H1 (cell line): ENCODE measurements around the gene CYTL1. TPM values are rescaled to one million over a fixed set of nuclear protein-coding genes. Genes with fewer than 3 reads are reported as not detected.

ENCODE experiments used
- CTCF ChIA-PET: fragments of 300-600 bp; sonication (Branson Sonifier 250); formaldehyde crosslinking; loops from one replicate; lab custom pipeline; 2021; ENCODE audit not compliant: partially characterized antibody; lab: Charles Lee
- POLR2A ChIA-PET: fragments of 300-600 bp; sonication (Branson Sonifier 250); formaldehyde crosslinking; loops from one replicate; lab custom pipeline; 2021; ENCODE audit warnings: inconsistent platforms; ENCODE audit not compliant: partially characterized antibody; lab: Charles Lee
- DNase-seq, 2 experiments: peaks; one replicate each; pipeline versions ENCODE4 v3.0.0 to v3.0.0-alpha.2; 2010 to 2022; ENCODE audit warnings: low spot score in 2 of 2, low read depth in 1 of 2, mixed read lengths in 1 of 2
- FAIRE-seq: peaks from 2 replicates; lab custom pipeline; 2011; peaks lifted over from hg19 to GRCh38; lab: Jason Lieb, UNC
- H2AFZ ChIP-seq: 2 replicates; pipeline ENCODE4 v1.8.1; 2012; ENCODE audit warnings: low read length, inconsistent platforms
- H2AK5ac ChIP-seq: 2 replicates; pipeline ENCODE4 v1.6.1; 2013; ENCODE audit warnings: low read depth, low read length
- H2BK120ac ChIP-seq: replicated peaks from 2 replicates; pipeline ENCODE3; 2013; ENCODE audit warnings: low read depth, low read length, inconsistent platforms
- H2BK12ac ChIP-seq: 2 replicates; pipeline ENCODE4 v1.6.1; 2013; ENCODE audit warnings: low read depth, low read length
- H2BK15ac ChIP-seq: 2 replicates; pipeline ENCODE4 v1.6.1; 2013; ENCODE audit warnings: low read length
- H2BK20ac ChIP-seq: 2 replicates; pipeline ENCODE4 v1.6.1; 2013; ENCODE audit warnings: low read length
- H2BK5ac ChIP-seq: 2 replicates; pipeline ENCODE4 v1.6.1; 2013; ENCODE audit warnings: low read depth, low read length
- H3K14ac ChIP-seq: 2 replicates; pipeline ENCODE4 v1.6.1; 2013; ENCODE audit warnings: inconsistent platforms; ENCODE audit not compliant: insufficient read length
- H3K18ac ChIP-seq: 2 replicates; pipeline ENCODE4 v1.6.1; 2013; ENCODE audit warnings: low read length; ENCODE audit errors: extremely low read depth
- H3K23ac ChIP-seq: 2 replicates; pipeline ENCODE4 v1.6.1; 2013; ENCODE audit warnings: inconsistent platforms; ENCODE audit not compliant: insufficient read length
- H3K23me2 ChIP-seq: 2 replicates; pipeline ENCODE4 v1.6.1; 2013; ENCODE audit warnings: low read depth, low read length
- H3K27ac ChIP-seq: 2 replicates; pipeline ENCODE4 v1.6.1; 2011; ENCODE audit warnings: low read depth, low read length, inconsistent platforms
- H3K27me3 ChIP-seq, 4 experiments: replicated peaks in 1 of 4; 1 replicate in 1 of 4; 2 replicates in 3 of 4; pipeline versions ENCODE4 v1.6.1 to v1.8.1; 2011 to 2013; ENCODE audit warnings: low read length in 3 of 4, mild to moderate bottlenecking in 3 of 4, inconsistent platforms in 2 of 4, mixed read lengths in 2 of 4, moderate library complexity in 1 of 4; ENCODE audit not compliant: control insufficient read depth in 3 of 4, insufficient read depth in 3 of 4; ENCODE audit errors: extremely low read depth in 1 of 4
- H3K36me3 ChIP-seq, 4 experiments: 2 replicates each; pipeline versions ENCODE4 v1.6.1 to v1.8.1; 2011 to 2013; ENCODE audit warnings: mild to moderate bottlenecking in 4 of 4, low read length in 3 of 4, moderate library complexity in 2 of 4, control low read depth in 1 of 4, inconsistent platforms in 1 of 4; ENCODE audit not compliant: insufficient read depth in 4 of 4, control insufficient read depth in 2 of 4
- H3K4ac ChIP-seq: replicated peaks from 2 replicates; pipeline ENCODE3; 2013; ENCODE audit warnings: low read length, low read depth, mixed read lengths, inconsistent platforms; ENCODE audit not compliant: insufficient read length
- H3K4me1 ChIP-seq, 4 experiments: replicated peaks in 1 of 4; 1 replicate in 1 of 4; 2 replicates in 3 of 4; pipeline versions ENCODE4 v1.6.1 to v1.8.1; 2011 to 2013; ENCODE audit warnings: low read length in 3 of 4, inconsistent platforms in 2 of 4, mixed read lengths in 1 of 4; ENCODE audit not compliant: insufficient read depth in 4 of 4, control insufficient read depth in 3 of 4
- H3K4me2 ChIP-seq, 2 experiments: 2 replicates each; pipeline versions ENCODE4 v1.6.1 to v1.8.1; 2011 to 2013; ENCODE audit warnings: low read depth in 2 of 2, low read length in 2 of 2, control low read depth in 1 of 2, inconsistent platforms in 1 of 2, mild to moderate bottlenecking in 1 of 2; ENCODE audit not compliant: insufficient read depth in 1 of 2
- H3K4me3 ChIP-seq, 4 experiments: fragments of 200-600, 300-600 bp in 1 of 4; sonication (generic), shearing (Covaris generic), sonication (Bioruptor Twin) in 1 of 4; 2 replicates each; pipeline versions ENCODE4 v1.5.1 to v1.8.1; 2011 to 2016; ENCODE audit warnings: low read length in 4 of 4, low read depth in 3 of 4, control low read depth in 2 of 4, inconsistent platforms in 2 of 4, mild to moderate bottlenecking in 2 of 4, mixed read lengths in 1 of 4, moderate library complexity in 1 of 4; ENCODE audit not compliant: insufficient read depth in 2 of 4; ENCODE audit errors: extremely low read depth in 1 of 4
- H3K56ac ChIP-seq: replicated peaks from 2 replicates; pipeline ENCODE3; 2013; ENCODE audit warnings: low read depth, mild to moderate bottlenecking, mixed read lengths, low read length, inconsistent platforms; ENCODE audit not compliant: insufficient read length
- H3K79me1 ChIP-seq: 2 replicates; pipeline ENCODE4 v1.6.1; 2013; ENCODE audit warnings: low read depth, low read length, control low read depth
- H3K79me2 ChIP-seq, 2 experiments: 2 replicates each; pipeline versions ENCODE4 v1.6.1 to v1.8.1; 2012 to 2013; ENCODE audit warnings: low read length in 2 of 2, mild to moderate bottlenecking in 2 of 2, inconsistent platforms in 1 of 2; ENCODE audit not compliant: insufficient read depth in 2 of 2, control insufficient read depth in 1 of 2
- H3K9ac ChIP-seq, 4 experiments: replicated peaks in 1 of 4; 1 replicate in 1 of 4; 2 replicates in 3 of 4; pipeline versions ENCODE4 v1.6.1 to v1.8.1; 2011 to 2013; ENCODE audit warnings: low read depth in 3 of 4, low read length in 3 of 4, control low read depth in 2 of 4, mild to moderate bottlenecking in 2 of 4, moderate library complexity in 2 of 4, inconsistent platforms in 1 of 4; ENCODE audit errors: extremely low read depth in 1 of 4
- H3K9me3 ChIP-seq, 2 experiments: 2 replicates each; pipeline versions ENCODE4 v1.6.1 to v1.8.1; 2012 to 2013; ENCODE audit warnings: mild to moderate bottlenecking in 2 of 2, moderate library complexity in 2 of 2, control low read depth in 1 of 2, inconsistent platforms in 1 of 2, low read depth in 1 of 2, low read length in 1 of 2, mixed read lengths in 1 of 2; ENCODE audit not compliant: insufficient read depth in 2 of 2
- H4K20me1 ChIP-seq, 2 experiments: replicated peaks in 1 of 2; 2 replicates each; pipeline versions ENCODE3 to v1.8.1; 2011 to 2013; ENCODE audit warnings: inconsistent platforms in 2 of 2, low read length in 2 of 2, mild to moderate bottlenecking in 1 of 2; ENCODE audit not compliant: insufficient read depth in 2 of 2, control insufficient read depth in 1 of 2
- H4K5ac ChIP-seq: 2 replicates; pipeline ENCODE4 v1.6.1; 2013; ENCODE audit warnings: low read length, low read depth, mixed read lengths, inconsistent platforms; ENCODE audit not compliant: insufficient read length
- H4K8ac ChIP-seq: 2 replicates; pipeline ENCODE4 v1.8.0; 2013; ENCODE audit warnings: mild to moderate bottlenecking, moderate library complexity, low read length, inconsistent platforms; ENCODE audit not compliant: insufficient read depth; ENCODE audit errors: extremely low read depth
- H4K91ac ChIP-seq: replicated peaks from 2 replicates; pipeline ENCODE3; 2013; ENCODE audit warnings: low read length, mixed read lengths, inconsistent platforms; ENCODE audit not compliant: insufficient read length
- SIN3A ChIP-seq, 2 experiments: IDR thresholded peaks in 1 of 2; conservative IDR thresholded peaks in 1 of 2; 2 replicates each; pipeline ENCODE4 v1.6.1; 2011 to 2012; ENCODE audit warnings: low read length in 2 of 2, improper control_type of control experiment in 1 of 2, low read depth in 1 of 2, mild to moderate bottlenecking in 1 of 2
- WGBS, 2 experiments: shearing (Covaris generic) in 1 of 2; methylation state at CpG; one replicate each; pipeline versions ENCODE4 v1.1.6 to v1.1.7; 2013 to 2015; ENCODE audit warnings: low lambda C conversion rate in 2 of 2, mixed read lengths in 2 of 2, inconsistent platforms in 1 of 2, low coverage in 1 of 2, missing lambda C conversion rate in 1 of 2; ENCODE audit not compliant: insufficient replicate concordance in 2 of 2, insufficient coverage in 1 of 2, insufficient read length in 1 of 2; ENCODE audit errors: extremely low coverage in 1 of 2, missing lambda C conversion rate in 1 of 2; 5-methylcytosine and 5-hydroxymethylcytosine counted together
- polyA plus RNA-seq, 7 experiments: library from polyadenylated mRNA; depleted of rRNA in 3 of 7; stranded (reverse) in 5 of 7; unstranded in 2 of 7; fragments of >200 nt in 5 of 7; fragments of 200-250 nt in 2 of 7; gene quantifications; 1 replicate in 5 of 7; 2 replicates in 1 of 7; 4 replicates in 1 of 7; pipeline versions ENCODE4 v1.2.1 to v1.2.3, GENCODE V29; 2011 to 2013; ENCODE audit warnings: missing spikeins in 2 of 7, mixed read lengths in 2 of 7
- total RNA-seq: library from RNA; stranded (reverse); fragmentation: NEBNext Ultra II Directional; extraction: Animal tissue kit (Norgen Biotek cat#: 25700); gene quantifications from 2 replicates; pipeline ENCODE4 v1.2.1, GENCODE V29; 2021

Gene CYTL1
- total and polyA plus RNA-seq, 2 of the 8 experiments (the other 6 are each of a cell fraction or from before 2014, with no cell fraction given) = 8.6 to 9.8 TPM

DNA sequence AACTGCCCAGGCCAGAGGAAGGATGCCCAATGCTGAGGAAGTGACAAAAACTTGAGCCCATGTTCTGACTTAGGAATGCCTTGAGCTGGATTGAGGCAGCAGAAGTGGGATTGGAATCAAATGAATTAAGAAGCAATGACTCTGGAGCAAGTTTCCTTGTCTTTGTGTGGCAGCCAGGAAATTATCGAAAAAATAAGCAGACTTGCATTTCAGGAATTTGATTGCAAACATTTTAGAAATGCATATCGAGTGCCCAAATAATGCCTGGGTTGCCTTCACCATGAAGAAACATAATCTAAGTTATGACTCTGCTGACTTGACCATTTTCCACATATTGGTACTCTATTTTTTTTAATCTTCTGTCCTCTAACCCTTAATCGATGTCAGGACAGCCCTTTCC is 9.5 kb downstream of the CYTL1 start:
- Histone ChIP-seq H2BK15ac (no peak overlapping the region), H3K4me2 (no peak overlapping the region), H3K4me3 (no peak overlapping the region), H3K9me3 (no peaks in the 10 kb centered on the region), H2BK5ac (no peak overlapping the region), H4K8ac (no peak overlapping the region), H2BK12ac (no peak overlapping the region), H2BK120ac (no peak overlapping the region), H3K23ac (no peak overlapping the region), H3K27me3 (no peaks in the 10 kb centered on the region), H2AFZ (no peak overlapping the region), H3K9ac (no peak overlapping the region), H3K4ac (no peak overlapping the region), H3K79me2 (no peaks in the 10 kb centered on the region), H3K14ac (no peak overlapping the region), H4K91ac (no peak overlapping the region), H3K27ac (no peak overlapping the region), H2BK20ac (no peak overlapping the region), H4K20me1 (no peaks in the 10 kb centered on the region), H3K36me3 (no peaks in the 10 kb centered on the region), H3K23me2 (no peaks in the 10 kb centered on the region), H3K4me1 (no peaks in the 10 kb centered on the region), H3K79me1 (no peaks in the 10 kb centered on the region), H4K5ac (no peak overlapping the region), H3K18ac (no peak overlapping the region), H2AK5ac (no peak overlapping the region), H3K56ac (no peak overlapping the region)
- 80% methylated on average over 3 of the region's 3 CpGs; no CpG with 5 or more reads in 1 of the 2 experiments for WGBS, 2 experiments
- FAIRE-seq = no peak
- POLR2A ChIA-PET = no interaction called here
- DNase-seq = no peak
- CTCF ChIA-PET = no interaction called here
- TF ChIP-seq SIN3A (conservative IDR thresholded peaks at IDR 0.05 in 1 of 2, IDR thresholded peaks at IDR 0.05 in 1 of 2; ENCODE audit: low read depth in 1 of 2, low read length in 2 of 2) = no peak
